WI38 (cell line): ENCODE results near the gene TCF7.

Experiments used
- H3K4me3 ChIP-seq: 2 replicates; pipeline ENCODE4 v1.5.1; 2011; ENCODE audit warnings: low read depth, mild to moderate bottlenecking, control low read depth, low read length
- CTCF ChIP-seq: IDR thresholded peaks from 2 replicates; pipeline ENCODE4 v1.5.1; 2012; ENCODE audit warnings: low read depth, mild to moderate bottlenecking, control low read depth, low read length

Gene TCF7

GRCh38 chr5:134127988-134128647 lies 13.6 kb downstream of the TCF7 start:
- H3K4me3 ChIP-seq, result no peak overlapping the region
- no peak for TF ChIP-seq CTCF

GRCh38 chr5:134128648-134128995 lies 14.1 kb downstream of the TCF7 start:
- TF ChIP-seq CTCF, result no peak
- no peak overlapping the region for H3K4me3 ChIP-seq

DNA sequence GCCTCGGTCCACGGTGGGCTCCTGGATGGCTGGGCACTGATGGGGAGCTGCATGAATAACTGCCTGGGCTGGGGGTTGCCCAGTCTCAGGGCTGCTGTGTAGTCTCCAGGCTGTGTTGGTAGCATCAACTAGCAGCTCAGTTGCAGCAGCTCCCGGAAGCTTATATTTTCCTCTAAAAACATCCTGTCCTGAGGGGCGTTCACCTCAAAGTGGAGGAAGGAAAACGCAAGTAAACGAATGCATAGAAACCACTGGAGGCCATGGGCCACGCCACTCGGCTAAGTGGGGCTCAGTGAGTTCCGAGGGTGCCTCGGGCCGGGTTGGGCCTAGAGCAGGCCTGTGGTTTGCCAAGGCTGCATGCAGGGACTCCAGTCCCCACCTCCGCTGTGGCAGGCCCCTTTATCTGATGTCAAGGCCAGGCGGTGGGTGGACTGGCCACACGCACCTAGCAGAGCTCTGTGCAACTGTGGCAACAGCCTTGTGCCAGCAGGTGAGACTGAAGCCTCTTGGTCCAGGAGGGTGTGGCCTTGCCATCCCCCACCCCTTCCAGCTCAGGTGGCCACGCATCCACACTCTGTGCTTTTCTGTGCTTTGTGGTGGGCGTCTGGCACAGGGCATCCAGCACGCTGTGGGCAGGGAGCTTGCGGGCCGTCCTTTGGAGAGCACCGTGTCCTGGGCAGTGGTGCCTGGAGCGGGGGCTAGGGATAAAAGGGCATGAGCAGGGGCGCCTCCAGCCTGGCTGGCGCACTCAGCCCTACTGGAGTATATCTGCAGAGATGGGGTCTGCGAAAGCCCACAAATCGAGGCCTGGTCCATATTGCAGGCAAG lies 15.1 kb downstream of the TCF7 start:
- no peak for TF ChIP-seq CTCF
- no peak overlapping the region for H3K4me3 ChIP-seq

GRCh38 chr5:134130239-134130945 lies 15.9 kb downstream of the TCF7 start:
- no peak overlapping the region for H3K4me3 ChIP-seq
- TF ChIP-seq CTCF, result no peak

- no peak overlapping the region for H3K4me3 ChIP-seq
- no peak for TF ChIP-seq CTCF
These were observed 16.7 kb downstream of the TCF7 start for GRCh38 chr5:134131165-134131564.

- no peak overlapping the region for H3K4me3 ChIP-seq
These were observed 17.3 kb downstream of the TCF7 start for GRCh38 chr5:134131578-134132350.

More at GRCh38 chr5:134131578-134132350, 17.3 kb downstream of the TCF7 start:
- TF ChIP-seq CTCF, result no peak
